Amniotic epithelial cell (primary cell): Measurements from ENCODE around the gene TTC32.
A peak's percentile ranks its signal among the peaks of the same experiment; 100 is the strongest.
"Not testable (repeated sequence)": the region's sequence is repeated elsewhere in the genome, so short reads cannot be mapped to it uniquely, and the experiment has no call there.

ENCODE experiments used
- DNase-seq: peaks from one replicate; pipeline ENCODE4 v3.0.0-alpha.2; 2010; ENCODE audit warnings: low read depth

The TTC32 gene

DNA sequence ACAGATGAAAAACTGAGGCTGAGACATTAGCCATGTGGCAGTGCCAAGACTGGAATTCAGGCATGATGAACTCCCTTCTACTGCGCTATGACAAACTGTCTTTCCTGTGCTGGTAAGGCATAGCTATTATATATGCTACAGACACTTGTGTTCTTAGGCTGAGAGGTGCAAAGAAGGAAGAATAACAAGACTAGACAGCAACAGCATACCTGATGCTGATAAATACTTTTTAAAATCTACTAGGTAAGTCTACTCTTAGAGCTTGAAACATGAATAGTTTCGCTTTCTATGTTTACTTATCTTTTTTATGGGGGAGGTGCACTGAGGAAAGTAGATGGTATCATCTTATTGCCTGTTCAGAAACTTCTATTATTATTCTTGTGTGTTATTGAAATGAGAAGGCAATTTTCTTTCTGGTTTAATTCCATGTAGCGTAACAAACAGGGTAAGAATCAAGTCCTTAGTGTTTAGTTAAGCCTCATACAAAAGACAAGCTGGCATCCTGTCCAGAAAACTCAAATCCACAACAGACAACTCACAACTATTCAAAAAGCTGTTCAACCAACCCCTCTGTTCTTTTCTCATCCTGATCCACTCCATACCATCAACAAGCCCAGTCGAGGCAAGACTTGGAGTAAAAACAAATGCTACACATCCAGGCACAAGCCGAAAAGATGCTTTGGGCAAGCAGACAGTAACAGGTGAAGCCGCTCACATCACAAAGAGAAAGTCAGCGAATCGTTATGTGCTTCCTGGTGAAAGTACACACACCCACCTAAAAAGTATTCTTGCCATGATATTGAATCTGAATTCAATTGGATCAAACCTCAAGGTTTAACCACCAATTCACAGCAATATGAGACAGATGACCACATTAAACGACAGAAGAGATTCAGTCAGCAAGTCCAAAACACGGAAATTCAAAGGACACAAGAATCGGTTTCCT is 1.5 kb downstream of the TTC32 start:
- peak; percentile 9 for DNase-seq

DNA sequence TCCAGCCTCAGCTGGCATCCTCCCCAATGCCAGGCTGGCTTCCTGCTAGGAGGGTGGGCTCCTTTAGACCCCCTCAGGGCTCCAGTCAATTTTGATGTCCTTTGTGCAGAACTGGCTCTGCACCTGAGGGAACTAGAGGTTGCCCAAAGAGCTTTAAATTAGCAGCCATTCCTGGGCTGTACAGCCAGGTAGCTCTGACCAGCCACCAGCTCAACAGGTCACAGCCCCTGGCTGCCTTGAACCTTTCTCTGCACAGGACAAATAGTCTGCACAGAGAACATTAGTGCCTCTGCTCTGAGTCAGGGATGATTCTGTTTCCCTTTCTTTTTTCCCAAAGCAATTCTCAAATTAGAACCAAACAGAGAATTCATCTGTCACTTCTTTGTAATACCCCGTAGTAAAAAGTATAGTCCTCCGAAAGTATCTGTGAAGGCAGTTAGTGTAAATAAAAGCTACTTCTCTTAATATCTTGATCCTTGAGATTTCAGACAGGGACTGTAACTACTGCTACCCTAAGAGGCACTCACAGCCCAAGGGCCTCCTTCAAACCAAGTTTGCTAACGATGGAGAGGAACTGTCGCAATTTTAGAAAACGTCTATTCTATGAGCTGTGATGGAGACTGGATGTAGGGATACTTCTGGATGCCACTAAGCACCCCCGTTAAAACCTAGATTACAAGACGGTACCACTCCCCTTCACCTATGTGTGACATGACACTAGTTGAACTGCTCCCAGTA is 3.0 kb downstream of the TTC32 start:
- DNase-seq: no peak

DNA sequence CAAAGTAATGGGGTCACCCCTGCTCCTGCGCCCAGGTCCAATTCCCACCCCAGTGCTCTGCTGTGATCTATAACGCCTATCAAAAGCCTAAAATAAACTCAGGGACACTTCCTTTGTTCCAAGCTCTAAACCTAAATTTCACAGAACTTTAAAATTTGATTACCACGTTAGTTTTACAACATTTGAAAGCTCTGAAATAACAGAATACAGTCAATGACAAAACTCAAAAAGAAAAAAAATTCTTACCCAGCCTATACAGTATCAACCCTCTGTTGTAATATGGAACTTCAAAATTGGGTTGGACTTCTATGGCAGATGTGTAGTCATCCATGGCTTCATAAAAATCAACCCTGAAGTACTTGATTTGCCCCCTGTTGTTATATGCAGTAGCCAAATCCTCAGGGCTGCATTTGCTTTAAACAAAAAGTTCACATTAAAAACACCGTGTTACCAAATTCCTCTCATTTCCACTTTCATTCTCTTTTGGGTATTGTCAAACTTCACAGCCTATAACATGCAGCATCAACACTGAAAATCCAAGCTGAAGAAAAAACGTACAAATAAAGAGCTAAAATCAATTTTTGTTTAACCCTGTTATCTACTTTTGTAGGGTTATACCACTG is 4.0 kb downstream of the TTC32 start:
- DNase-seq: no peak

DNA sequence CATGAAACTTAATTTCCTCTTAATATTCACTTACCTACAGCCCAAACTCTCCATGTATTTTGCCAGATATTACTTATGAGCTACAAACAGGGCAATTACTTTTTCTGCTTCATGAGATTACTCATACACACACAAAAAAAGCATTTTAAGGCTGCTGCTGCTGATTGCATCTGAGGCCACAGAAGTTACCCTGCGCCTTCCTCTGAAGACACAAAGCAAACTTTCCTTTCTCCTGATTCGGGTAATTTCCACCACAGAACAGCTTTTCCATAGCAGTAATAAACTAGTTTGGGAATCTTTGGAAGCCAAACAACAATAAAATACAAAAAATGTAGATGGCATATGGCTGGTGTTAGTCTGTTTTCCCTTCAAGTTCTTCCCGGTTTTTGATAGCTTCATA is 6.2 kb downstream of the TTC32 start:
- DNase-seq: no peak

DNA sequence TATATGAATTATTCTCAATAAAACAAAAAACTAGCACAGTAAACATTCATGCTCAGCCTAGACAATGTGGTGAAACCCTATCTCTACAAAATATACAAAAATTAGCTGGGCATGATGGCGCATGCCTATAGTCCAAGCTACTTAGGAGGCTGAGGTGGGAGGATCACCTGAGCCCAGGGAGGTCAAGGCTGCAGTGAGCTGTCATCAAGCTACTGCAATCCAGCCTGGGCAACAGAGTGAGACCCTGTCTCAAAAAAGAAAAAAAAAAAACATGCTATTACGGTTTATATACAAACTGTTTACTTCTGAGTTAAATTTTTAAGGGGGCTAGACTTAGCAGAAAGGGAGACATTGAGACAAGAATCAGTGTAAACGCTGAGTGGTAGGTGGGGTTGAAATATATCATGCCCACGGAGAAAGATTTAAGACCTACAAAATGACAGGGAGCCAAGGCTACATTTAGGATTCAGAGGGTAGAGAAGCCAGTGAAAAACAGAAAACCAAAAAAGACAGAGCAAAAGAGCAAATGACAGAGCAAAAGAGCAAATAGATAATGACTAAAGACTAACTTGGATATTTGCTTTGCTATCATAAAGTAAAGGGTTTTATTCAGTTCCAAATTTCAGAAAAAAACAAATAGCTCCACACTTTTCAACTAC is 7.5 kb downstream of the TTC32 start:
- no peak for DNase-seq

DNA sequence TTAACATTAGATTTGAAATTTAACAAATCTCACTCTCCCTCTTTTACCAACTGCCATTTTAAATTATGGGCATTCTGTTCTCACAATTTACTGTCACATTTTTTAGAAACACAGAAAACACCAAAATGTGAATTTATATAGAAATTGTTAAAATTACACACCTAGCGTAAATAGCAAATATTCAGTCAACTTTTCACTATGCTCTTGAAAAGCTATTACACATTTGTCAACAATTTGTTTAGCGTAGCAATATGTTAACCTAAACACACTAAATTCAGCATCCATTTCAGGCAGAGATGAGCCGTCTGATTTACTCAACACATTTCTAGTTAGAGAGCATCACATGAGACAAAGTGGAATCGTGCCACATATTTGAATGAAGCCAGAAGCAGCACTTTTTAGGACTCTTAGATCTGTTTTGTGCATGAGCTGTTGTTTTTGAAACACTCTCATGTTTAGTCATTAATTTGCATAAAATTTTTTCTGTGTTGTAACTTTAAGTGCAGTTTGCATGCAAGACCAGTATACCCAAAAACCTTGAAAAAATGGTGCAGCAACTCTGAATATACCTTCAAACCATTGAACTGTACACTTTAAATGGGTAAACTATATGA is 8.2 kb downstream of the TTC32 start:
- DNase-seq: peak; percentile 12

DNA sequence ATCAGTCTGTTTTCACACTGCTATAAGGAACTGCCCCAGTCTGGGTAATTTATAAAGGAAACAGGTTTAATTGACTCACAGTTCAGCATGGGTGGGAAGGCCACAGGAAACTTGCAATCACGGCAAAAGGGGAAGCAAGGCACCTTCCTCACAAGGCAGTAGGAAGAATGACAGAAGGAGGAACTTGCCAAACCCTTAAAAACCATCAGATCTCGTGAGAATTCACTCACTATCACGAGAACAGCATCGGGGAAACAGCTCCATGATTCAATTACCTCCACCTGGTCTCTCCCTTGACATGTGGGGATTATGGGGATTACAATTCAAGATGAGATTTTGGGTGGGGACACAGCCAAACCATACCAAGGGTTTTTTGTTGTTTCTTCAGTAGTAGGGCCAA is 9.8 kb downstream of the TTC32 start:
- DNase-seq: not testable (repeated sequence)

DNA sequence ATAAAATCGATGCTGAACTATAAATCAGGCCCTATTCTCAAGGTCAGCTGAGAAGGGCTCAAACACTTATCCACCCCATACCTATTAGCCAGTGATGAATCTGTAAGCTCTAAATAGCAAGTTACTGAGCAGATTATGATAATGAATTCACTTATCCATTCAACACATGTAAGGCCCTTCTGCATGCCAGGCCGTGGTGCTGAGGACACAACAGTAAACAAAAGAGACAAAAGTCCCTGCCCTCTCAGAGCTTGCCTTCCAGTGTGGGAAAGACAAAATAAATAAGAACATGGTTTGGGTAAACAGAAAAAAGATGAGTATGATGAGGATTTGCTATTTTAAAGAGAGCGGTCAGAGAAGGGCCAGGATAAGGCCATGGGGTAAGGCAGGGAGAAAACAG is 11.7 kb downstream of the TTC32 start:
- DNase-seq: no peak

- no peak for DNase-seq
Observed at GRCh38 chr2:19888831-19889230, 13.0 kb downstream of the TTC32 start.

GRCh38 chr2:19887510-19887909 is 14.3 kb downstream of the TTC32 start:
- DNase-seq: no peak

DNA sequence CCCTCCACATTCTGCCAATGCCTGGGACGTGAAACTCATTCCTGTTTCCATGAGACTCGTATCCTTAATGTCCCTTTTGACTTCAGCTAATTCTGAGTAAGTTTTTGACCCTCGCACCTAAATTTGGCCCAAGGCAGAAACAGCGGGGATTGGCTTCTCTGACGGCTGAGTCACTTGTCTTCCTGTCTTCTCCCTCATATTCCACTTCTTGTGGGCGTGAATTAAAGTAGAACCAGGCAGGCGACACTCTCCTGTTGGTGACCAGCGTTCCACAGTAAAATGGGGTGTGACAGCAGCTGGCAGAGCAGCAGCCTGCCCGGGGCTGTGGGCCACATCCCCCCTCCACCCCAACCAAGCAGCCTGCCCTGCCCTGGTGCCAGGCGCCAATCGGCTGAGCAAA is 15.5 kb downstream of the TTC32 start:
- no peak for DNase-seq

GRCh38 chr2:19885791-19886190 is 16.0 kb downstream of the TTC32 start:
- DNase-seq: no peak

GRCh38 chr2:19883971-19884720 is 17.6 kb downstream of the TTC32 start:
- no peak for DNase-seq

DNA sequence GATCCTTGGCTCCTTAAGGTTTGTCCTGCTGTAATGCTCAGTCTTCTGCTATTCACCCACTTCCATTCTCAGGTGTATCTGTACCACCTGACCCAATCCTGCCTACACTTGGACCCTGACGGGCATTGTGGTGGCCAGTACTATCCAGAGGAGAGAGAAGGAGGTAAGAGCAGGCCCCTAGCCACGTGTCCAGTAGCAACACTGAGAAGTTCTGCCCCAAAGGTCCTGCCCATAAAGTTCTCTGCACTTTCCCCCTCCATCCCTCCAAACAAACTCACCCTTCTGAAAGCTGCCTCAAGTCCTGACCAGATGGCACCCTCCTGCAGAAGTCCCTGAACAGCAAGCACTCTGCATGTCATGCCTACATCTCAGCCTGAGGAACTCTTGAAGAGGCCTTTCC is 18.3 kb downstream of the TTC32 start:
- DNase-seq: no peak

DNA sequence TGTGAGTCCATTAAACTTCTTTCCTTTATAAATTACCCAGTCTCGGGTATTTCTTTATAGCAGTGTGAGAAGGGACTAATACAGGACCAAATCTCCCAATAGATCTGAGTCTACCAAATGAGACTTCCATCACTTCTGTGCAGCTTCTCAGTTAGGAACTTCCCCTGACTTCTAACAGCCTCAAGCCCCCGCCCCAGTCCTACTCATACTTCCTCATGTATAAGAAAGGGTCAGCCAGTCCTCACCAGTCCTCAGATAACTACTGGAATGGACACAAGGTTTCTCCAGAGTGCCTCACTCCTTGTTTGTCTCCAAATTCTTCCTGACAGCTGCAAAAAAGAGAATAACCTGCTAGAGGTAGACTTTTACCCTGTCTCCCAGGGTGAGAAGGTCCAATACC is 19.5 kb downstream of the TTC32 start:
- DNase-seq: no peak

- DNase-seq: no peak
Observed at GRCh38 chr2:19881908-19882265, 19.9 kb downstream of the TTC32 start.

DNA sequence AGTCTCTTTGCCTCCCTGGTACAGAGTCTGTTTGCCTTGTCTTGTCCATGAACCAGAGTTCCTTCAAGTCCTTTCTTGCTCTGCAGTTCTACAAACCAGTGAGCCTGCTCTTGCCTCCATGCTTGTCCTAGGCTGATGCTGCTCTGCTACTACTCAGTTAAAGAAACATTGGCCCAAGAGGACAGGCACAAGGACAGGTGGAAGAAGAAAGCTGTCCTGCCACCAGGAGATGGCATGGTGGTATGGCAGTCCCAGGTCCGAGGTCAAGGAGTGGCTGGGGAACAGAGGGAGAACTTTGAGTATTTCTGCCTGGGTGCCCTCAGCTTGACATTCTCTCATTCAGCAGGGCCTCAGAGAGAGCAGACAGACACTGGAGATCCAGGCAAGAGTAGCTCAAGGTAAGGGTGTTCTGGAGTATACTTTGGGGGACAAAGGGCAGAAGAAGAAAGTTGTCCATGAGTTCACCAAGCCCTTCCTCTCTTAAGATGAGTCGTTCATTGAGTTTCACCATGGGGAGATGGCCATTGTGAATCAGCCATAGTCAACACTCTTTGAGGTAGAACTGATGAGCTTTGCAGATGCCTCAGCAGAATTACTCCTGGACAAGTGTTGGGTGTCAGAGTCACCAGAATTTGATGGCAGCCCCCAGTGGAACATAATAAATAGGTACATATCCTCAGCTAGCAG is 20.4 kb downstream of the TTC32 start:
- DNase-seq: no peak

- DNase-seq: not testable (repeated sequence)
Observed at GRCh38 chr2:19880191-19880590, 21.6 kb downstream of the TTC32 start.

GRCh38 chr2:19879120-19879519 is 22.7 kb downstream of the TTC32 start:
- no peak for DNase-seq

DNA sequence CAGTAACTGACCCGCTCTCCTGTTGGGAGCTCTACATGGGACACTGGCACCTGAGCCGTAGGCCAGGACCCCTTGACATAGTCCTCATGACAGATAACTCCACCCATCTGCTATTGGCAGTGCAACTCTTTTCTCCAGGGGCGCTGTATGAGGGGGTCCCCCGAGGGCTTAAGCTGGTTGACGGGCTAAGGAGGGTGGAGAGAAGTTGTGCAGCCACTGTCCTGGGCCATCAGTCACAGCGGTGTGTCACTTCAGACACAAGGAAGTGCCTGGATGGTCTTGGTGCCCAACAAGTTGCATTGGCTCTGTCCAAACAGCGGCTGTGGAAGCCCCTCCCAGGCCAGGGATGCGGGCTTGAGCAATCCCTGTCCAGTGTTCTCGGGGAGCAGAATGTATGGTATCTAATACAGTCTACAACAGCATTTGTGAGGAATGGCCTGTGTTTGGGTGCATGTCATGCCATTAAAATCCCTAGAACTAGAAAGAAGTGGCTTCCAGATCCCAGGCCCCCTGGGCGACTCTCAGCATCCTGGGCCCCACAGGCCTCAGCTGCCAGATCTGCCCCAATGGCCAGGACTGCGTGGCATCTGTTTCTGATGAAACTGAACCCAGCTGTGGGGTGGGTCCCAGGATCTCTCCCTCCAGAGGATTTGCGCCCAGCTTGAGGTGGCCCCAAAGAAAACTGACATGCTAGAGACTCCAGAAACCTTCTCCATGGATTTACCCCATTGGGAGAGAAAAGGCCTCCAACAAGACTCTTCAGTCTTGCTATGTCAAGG is 23.3 kb downstream of the TTC32 start:
- no peak for DNase-seq
